K562 (cell line): ENCODE results near the gene GIMAP7. TPM values are rescaled to one million over a fixed set of nuclear protein-coding genes. Genes with fewer than 3 reads are reported as not detected.
A peak's percentile ranks its signal among the peaks of the same experiment; 100 is the strongest.

Experiments
- ATAC-seq: fragments of 200-7000 bp; cut with Tn5 transposase; 3 replicates; pipeline ENCODE4 v1.9.1; 2020; ENCODE audit warnings: moderate library complexity
- BruUV-seq: library from RNA; stranded (reverse); fragments of 400-500 nt; replicated peaks from 2 replicates; lab custom pipeline; 2021; lab: Mats Ljungman, UMichigan
- CTCF ChIA-PET: fragments of 300-600 bp; formaldehyde crosslinking; extraction: SDS; loops from one replicate; lab custom pipeline; 2021; ENCODE audit warnings: low intra/inter-chr PET ratio; lab: Yijun Ruan, JAX
- POLR2A ChIA-PET: fragments of 300-600, 350-650 bp; sonication (Branson Sonifier 250); formaldehyde crosslinking; extraction: SDS; loops from one replicate; lab custom pipeline; 2021; ENCODE audit warnings: antibody characterized with exemption, inconsistent platforms; lab: Yijun Ruan, JAX
- DNase-seq, 4 experiments: peaks; one replicate each; pipeline versions ENCODE4 v3.0.0 to v3.0.0-alpha.2; 2011 to 2018; ENCODE audit warnings: low spot score in 3 of 4, mixed read lengths in 3 of 4; ENCODE audit errors: extremely low read depth in 1 of 4
- FAIRE-seq: peaks from 2 replicates; lab custom pipeline; 2011; peaks lifted over from hg19 to GRCh38; lab: Jason Lieb, UNC
- H2AFZ ChIP-seq: 2 replicates; pipeline ENCODE4 v1.6.0; 2011; ENCODE audit warnings: low read depth, low read length, control low read depth, inconsistent platforms
- H3K27ac ChIP-seq: fragments of 200-600 bp; 3 replicates; pipeline ENCODE4 v1.8.0; 2011; ENCODE audit warnings: low read depth, mild to moderate bottlenecking, control low read depth, inconsistent platforms, low read length, moderate library complexity, mixed read lengths; ENCODE audit errors: extremely low read depth
- H3K27me3 ChIP-seq, 2 experiments: fragments of 300-600 bp in 1 of 2; 2 replicates in 1 of 2; 3 replicates in 1 of 2; pipeline versions ENCODE4 v1.6.0 to v1.8.0; 2011; ENCODE audit warnings: inconsistent platforms in 2 of 2, low read length in 2 of 2, mild to moderate bottlenecking in 1 of 2, mixed read lengths in 1 of 2, moderate library complexity in 1 of 2; ENCODE audit not compliant: control insufficient read depth in 2 of 2, insufficient read depth in 2 of 2
- H3K36me3 ChIP-seq: fragments of 300-600 bp; 3 replicates; pipeline ENCODE4 v1.8.0; 2011; ENCODE audit warnings: mild to moderate bottlenecking, low read length, inconsistent platforms; ENCODE audit not compliant: control insufficient read depth, insufficient read depth
- H3K4me1 ChIP-seq, 2 experiments: fragments of 200-600 bp in 1 of 2; replicated peaks in 1 of 2; 2 replicates in 1 of 2; 3 replicates in 1 of 2; pipeline versions ENCODE4 v1.5.1 to v1.8.0; 2011; ENCODE audit warnings: inconsistent platforms in 2 of 2, low read length in 2 of 2, mild to moderate bottlenecking in 1 of 2, mixed read lengths in 1 of 2, moderate library complexity in 1 of 2; ENCODE audit not compliant: control insufficient read depth in 2 of 2, insufficient read depth in 2 of 2
- H3K4me2 ChIP-seq: 2 replicates; pipeline ENCODE4 v1.6.1; 2011; ENCODE audit warnings: low read length, control low read depth, inconsistent platforms, mixed read lengths; ENCODE audit not compliant: insufficient read depth
- H3K4me3 ChIP-seq: fragments of 200-600 bp; sonication (generic), shearing (Covaris generic); 2 replicates; pipeline ENCODE4 v1.5.1; 2016; ENCODE audit warnings: control low read depth, inconsistent platforms
- H3K79me2 ChIP-seq: fragments of 200-600 bp; 3 replicates; pipeline ENCODE4 v1.8.0; 2011; ENCODE audit warnings: low read length, inconsistent platforms; ENCODE audit not compliant: control insufficient read depth, insufficient read depth
- H3K9ac ChIP-seq, 2 experiments: 2 replicates each; pipeline versions ENCODE4 v1.6.0 to v1.6.1; 2011; ENCODE audit warnings: low read depth in 2 of 2, low read length in 2 of 2, control low read depth in 1 of 2, inconsistent platforms in 1 of 2, mild to moderate bottlenecking in 1 of 2, mixed read lengths in 1 of 2; ENCODE audit not compliant: insufficient read depth in 1 of 2
- H3K9me1 ChIP-seq: one replicate; pipeline ENCODE4 v1.6.0; 2011; ENCODE audit warnings: inconsistent platforms, mild to moderate bottlenecking, low read length, moderate library complexity; ENCODE audit not compliant: control insufficient read depth, insufficient read depth
- H3K9me3 ChIP-seq: replicated peaks from 2 replicates; pipeline ENCODE4 v1.5.1; 2011; ENCODE audit warnings: low read depth, low read length, inconsistent platforms; ENCODE audit not compliant: control insufficient read depth, insufficient read depth
- H4K20me1 ChIP-seq: replicated peaks from 2 replicates; pipeline ENCODE4 v1.6.1; 2011; ENCODE audit warnings: low read length, inconsistent platforms, mixed read lengths; ENCODE audit not compliant: control insufficient read depth, insufficient read depth
- BCLAF1 ChIP-seq, 2 experiments: fragments of 450-650 bp in 1 of 2; IDR thresholded peaks; 2 replicates each; pipeline ENCODE4 v1.6.1; 2011 to 2017; ENCODE audit warnings: low read depth in 2 of 2, antibody characterized with exemption in 1 of 2, borderline replicate concordance in 1 of 2, low read length in 1 of 2, mild to moderate bottlenecking in 1 of 2, mixed read lengths in 1 of 2; ENCODE audit not compliant: control insufficient read depth in 1 of 2
- BDP1 ChIP-seq: IDR thresholded peaks from 3 replicates; pipeline ENCODE4 v1.6.1; 2011; ENCODE audit not compliant: insufficient read length, insufficient read depth
- FOSL1 ChIP-seq: fragments of 200-800 bp; sonication (Bioruptor generic); conservative IDR thresholded peaks from 2 replicates; pipeline ENCODE4 v1.6.1; 2016; ENCODE audit warnings: missing genetic modification characterization, missing compliant biosample characterization
- POLR2B ChIP-seq: fragments of 450-650 bp; IDR thresholded peaks from 2 replicates; pipeline ENCODE4 v1.6.1; 2018; ENCODE audit warnings: low read depth; ENCODE audit not compliant: partially characterized antibody
- PPARD ChIP-seq: fragments of 250-450 bp; sonication (Bioruptor Pico); IDR thresholded peaks from 2 replicates; pipeline ENCODE4 v1.8.0; 2022; ENCODE audit warnings: inconsistent platforms, mild to moderate bottlenecking, moderate library complexity
- RAD51 ChIP-seq: fragments of 450-650 bp; IDR thresholded peaks from 2 replicates; pipeline ENCODE4 v1.7.1; 2016; ENCODE audit warnings: low read depth, mild to moderate bottlenecking, borderline replicate concordance
- TCF15 ChIP-seq: fragments of 250-450 bp; sonication (Bioruptor Pico); IDR thresholded peaks from 2 replicates; pipeline ENCODE4 v1.8.0; 2022; ENCODE audit warnings: moderate library complexity, mild to moderate bottlenecking, inconsistent platforms
- TFE3 ChIP-seq: fragments of 450-650 bp; formaldehyde crosslinking; IDR thresholded peaks from 2 replicates; pipeline ENCODE4 v1.4.0; 2020; ENCODE audit warnings: mild to moderate bottlenecking, mixed read lengths
- USF2 ChIP-seq: sonication (generic); formaldehyde crosslinking; IDR thresholded peaks from 2 replicates; pipeline ENCODE4 v1.5.0; 2020; ENCODE audit warnings: missing genetic modification reagents
- ZBTB33 ChIP-seq: sonication (generic); formaldehyde crosslinking; IDR thresholded peaks from 2 replicates; pipeline ENCODE4 v1.8.1; 2023; ENCODE audit warnings: mild to moderate bottlenecking, missing genetic modification reagents
- ZKSCAN8 ChIP-seq: fragments of 200-800 bp; sonication (Bioruptor generic); IDR thresholded peaks from 2 replicates; pipeline ENCODE4 v1.6.1; 2016; ENCODE audit warnings: missing genetic modification characterization, missing compliant biosample characterization
- WGBS: fragments of 100-300 bp; shearing (Covaris generic); methylation state at CpG from one replicate; pipeline ENCODE4 v1.1.6; 2016; ENCODE audit warnings: low coverage, mixed read lengths; ENCODE audit not compliant: insufficient coverage; ENCODE audit errors: missing lambda C conversion rate; 5-methylcytosine and 5-hydroxymethylcytosine counted together
- in situ Hi-C: fragments of 300-500 bp; cut with MboI; formaldehyde crosslinking; loops from 4 replicates; pipeline ENCODE4 v1.15.0; 2018; ENCODE audit warnings: inconsistent platforms, mixed read lengths
- intact Hi-C: fragments of 100-400 bp; cut with micrococcal nuclease; formaldehyde crosslinking; loops from 2 replicates; pipeline ENCODE4 v1.14.2; 2022
- polyA plus RNA-seq, 8 experiments: library from polyadenylated mRNA; depleted of rRNA in 4 of 8; stranded (reverse) in 5 of 8; unstranded in 3 of 8; fragments of >200 nt; fragmentation: Nextera tagmentation in 2 of 8; fragmentation: Illumina TruSeq in 1 of 8; extraction: Ambion mirVana in 2 of 8; extraction: Trizol in 1 of 8; gene quantifications; 2 replicates each; pipeline versions ENCODE4 v1.2.1 to v1.2.3, GENCODE V29; 2011 to 2014; ENCODE audit warnings: inconsistent platforms in 1 of 8, missing spikeins in 1 of 8
- total RNA-seq, 7 experiments: library from RNA; depleted of rRNA in 6 of 7; stranded (reverse); fragments of >200 nt in 6 of 7; fragmentation: Illumina TruSeq in 2 of 7; extraction: Trizol in 2 of 7; gene quantifications; 2 replicates each; pipeline versions ENCODE4 v1.2.1 to v1.2.3, GENCODE V29; 2011 to 2021; ENCODE audit warnings: low replicate concordance in 1 of 7

Gene GIMAP7
- total and polyA plus RNA-seq, 9 of the 15 experiments (the other 6 are each of a cell fraction or from before 2014, with no cell fraction given), result 0.42 TPM; not detected in 8

- intact Hi-C loops, result loop anchor here (5.0 kb wide), 1 partner anchor 35 kb away; no protein-coding TSS in a partner anchor
- H3K4me3 ChIP-seq, result no peak overlapping the region
- TF ChIP-seq TFE3, result peak; percentile 83
- no peak for TF ChIP-seq BDP1
- no peak for TF ChIP-seq FOSL1 (tag)
- no peak for TF ChIP-seq POLR2B
- no peak for TF ChIP-seq PPARD (CRISPR knock-in tag)
- TF ChIP-seq USF2 (CRISPR knock-in tag), result 0 out of 2 replicates have a peak, but pooled peaks have one; percentile 3
- TF ChIP-seq TCF15 (CRISPR knock-in tag), result no peak
- no peak for TF ChIP-seq ZKSCAN8 (CRISPR knock-in tag)
- no peak for TF ChIP-seq ZBTB33 (CRISPR knock-in tag)
- no peak for TF ChIP-seq BCLAF1 (IDR thresholded peaks at IDR 0.05; ENCODE audit: borderline replicate concordance in 1 of 2, control insufficient read depth in 1 of 2, low read depth in 2 of 2, low read length in 1 of 2)
- TF ChIP-seq RAD51, result peak; percentile 39; the same call in 1 of the 2 replicates
Observed at GRCh38 chr7:150481922-150482321, 32.8 kb upstream of the GIMAP7 start.

More at GRCh38 chr7:150481922-150482321, 32.8 kb upstream of the GIMAP7 start:
- Histone ChIP-seq H3K4me1 (no peaks in the 10 kb centered on the region; a peak in 1 of 5 replicates), H3K79me2 (no peaks in the 10 kb centered on the region), H3K27me3 (peaks cover 26 to 36% of the 10 kb centered on the region in 2 experiments), H4K20me1 (no peaks in the 10 kb centered on the region), H3K27ac (no peak overlapping the region), H3K9me1 (no peaks in the 10 kb centered on the region), H3K9ac (no peak overlapping the region), H2AFZ (no peak overlapping the region), H3K36me3 (no peaks in the 10 kb centered on the region), H3K4me2 (no peak overlapping the region), H3K9me3 (no peaks in the 10 kb centered on the region)
- DNase-seq (no peak), ATAC-seq (no peak), FAIRE-seq (no peak)
- in situ Hi-C loops, result no loop called here
- 2% methylated on average over 4 of the region's 4 CpGs for WGBS
- ChIA-PET POLR2A (interaction anchor here (0.6 to 0.8 kb wide), 2 partner anchors 32 to 628 kb away, joined by 3 read pairs; no protein-coding TSS in a partner anchor), CTCF (no interaction called here)
- BruUV-seq, result no TSS peak
